HG03103 (cell line): Measurements from ENCODE around the gene CELSR3.
A peak's percentile ranks its signal among the peaks of the same experiment; 100 is the strongest.

Experiments
- ATAC-seq: cut with Tn5 transposase; IDR thresholded peaks from one replicate; pipeline ENCODE4 v1.9.1; 2021; ENCODE audit warnings: low read depth; ENCODE audit not compliant: unreplicated experiment

Gene CELSR3

DNA sequence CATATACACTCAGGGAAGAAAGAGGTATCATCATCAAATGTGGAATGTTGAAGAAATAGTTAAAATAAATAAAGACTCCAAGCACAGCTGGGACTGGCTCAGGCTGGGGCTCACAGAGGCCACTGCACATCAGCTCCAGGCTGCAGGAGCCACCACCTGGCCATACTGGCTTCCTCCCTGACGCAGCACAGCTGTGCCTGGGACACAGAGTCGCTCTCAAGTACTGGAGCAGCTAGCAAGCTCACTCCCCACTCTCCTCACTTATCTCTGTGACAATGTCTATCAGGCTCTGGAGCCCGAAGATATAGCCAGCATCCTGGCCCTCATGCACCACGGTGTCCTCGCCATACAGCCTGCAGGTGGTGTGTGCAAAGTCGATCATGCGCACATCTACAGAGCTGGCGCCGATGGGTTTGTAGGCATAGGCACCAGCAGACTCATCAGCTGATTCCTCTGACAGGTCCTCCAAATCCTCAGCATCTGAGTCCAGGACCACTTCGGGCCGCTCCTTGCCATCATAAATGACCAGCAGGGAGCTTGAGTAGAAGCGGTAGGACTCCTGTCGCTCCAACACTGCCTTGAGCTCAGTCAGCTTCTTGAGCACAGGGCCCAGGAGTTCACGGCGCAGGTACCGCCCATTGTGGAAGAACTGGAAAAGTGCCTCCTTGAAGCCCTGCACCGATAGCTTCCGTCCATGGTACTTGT is 25.5 kb upstream of the CELSR3 start:
- no peak for ATAC-seq

DNA sequence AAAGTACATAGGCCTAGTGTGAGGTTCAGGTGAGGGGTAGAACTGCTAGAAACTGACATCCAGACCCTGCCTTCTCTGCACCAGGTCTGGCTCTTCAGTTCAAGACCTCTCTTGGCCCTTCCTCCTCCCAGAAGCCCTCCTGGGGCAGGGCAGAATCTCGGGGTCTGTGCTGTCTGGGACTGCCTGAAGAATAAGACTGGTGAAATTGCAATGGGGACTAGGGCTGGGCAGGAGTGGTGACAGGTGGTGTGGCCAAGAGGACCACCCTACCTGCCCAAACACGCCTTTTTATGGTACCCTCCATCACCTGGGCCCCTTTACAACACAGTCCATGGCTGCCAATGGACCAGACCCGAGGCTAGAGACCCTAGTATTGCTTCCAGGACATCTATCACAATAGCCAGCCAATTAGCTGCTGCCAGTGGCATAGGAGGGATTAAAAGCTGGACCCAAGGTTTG is 24.6 kb upstream of the CELSR3 start:
- ATAC-seq: no peak

DNA sequence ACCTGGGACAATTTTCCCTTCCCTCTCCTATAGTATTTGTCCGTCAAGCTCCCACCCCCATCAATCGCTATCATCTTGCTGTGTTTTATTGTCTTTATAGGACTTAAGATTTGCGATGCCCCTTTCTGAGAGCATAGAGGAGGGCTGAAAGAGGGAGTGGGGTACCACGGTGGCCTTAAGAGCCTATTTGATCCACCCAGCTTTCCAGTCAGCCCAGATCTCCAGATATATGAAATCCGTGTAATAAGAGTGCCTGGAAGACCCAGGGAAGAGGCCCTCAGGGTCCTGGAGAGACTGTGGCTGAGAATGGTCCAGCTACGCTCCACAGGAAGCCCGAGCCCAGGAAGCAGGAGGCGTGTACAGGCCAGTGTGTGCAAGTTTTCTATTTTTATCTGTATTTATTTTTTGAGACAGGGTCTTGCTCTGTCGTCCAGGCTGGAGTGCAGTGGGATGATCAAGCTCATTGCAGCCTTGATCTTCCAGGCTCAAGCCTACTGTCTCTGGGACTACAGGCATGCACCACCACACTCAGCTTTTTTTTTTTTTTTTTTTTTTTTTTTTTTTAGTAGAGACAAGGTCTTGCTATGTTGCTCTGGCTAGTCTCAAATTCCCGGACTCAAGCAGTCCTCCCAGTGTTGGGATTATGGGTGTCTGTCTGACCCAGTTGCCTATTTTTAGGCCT is 24.0 kb upstream of the CELSR3 start:
- ATAC-seq: no peak

DNA sequence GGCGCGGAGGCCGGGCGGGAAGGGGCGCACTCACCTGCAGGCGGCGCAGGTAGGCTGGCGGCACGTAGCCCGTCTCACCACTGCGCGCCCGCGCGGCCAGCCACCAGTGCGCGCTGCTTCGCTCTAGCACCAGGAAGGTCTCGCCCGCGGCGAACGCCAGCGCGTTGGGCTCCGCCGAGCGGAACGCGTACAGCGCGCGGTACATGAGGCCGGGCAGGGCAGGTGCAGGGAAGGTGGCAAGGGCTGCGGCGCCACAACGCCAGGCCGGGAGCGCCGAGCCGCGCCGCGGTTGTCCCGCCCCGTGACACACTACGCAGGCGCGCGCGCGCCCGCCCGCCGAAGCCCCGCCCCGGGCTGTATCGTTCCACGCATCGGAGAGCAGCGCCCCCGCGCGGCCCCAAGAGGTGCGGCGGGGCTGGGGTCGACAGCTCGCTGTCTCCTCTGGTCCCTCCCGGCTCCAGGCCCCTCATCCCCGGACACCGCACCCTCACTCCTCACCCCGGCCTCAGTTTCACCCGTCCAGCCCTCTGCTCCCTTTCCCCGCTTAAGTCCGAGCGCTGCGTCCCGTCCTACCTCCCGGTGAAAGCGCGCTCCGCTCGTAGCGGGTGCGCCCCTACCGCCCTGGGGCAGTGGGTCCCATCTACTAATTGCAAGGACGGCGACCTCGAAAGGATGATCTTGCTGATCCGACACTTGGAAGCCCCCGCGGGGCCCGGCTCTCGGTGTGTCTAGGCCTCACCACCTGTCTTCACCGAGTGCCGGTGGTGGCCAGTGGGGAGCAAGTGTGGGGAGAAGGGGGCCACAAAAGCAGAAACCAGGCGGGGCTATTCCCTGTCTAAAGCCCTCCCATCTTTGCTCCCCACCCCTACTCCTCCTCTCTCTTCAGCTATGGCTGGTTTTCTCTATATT is 23.2 kb upstream of the CELSR3 start, which contains the start of gene NCKIPSD:
Gene NCKIPSD (minus strand): TSS at position 313 of the 909 bp plus-strand sequence. CDS start 108 bp downstream, at position 205.
- peak; percentile 70 for ATAC-seq

DNA sequence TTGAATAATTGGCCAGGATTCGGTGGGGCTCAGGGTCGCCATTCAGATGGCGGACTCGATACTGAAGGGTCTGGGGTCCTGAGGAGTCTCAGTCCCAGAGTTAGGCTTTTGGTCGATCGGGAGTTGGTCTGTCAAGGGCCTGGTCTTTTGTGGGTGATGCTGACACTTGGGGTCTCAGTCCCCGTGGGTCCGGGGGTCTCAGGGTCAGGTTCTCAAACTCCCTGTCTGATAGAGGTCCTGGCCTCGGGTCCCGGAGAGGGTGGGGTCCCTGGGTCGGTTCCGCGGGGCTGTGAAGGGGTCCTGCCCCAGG is 22.6 kb upstream of the CELSR3 start:
- ATAC-seq: no peak

DNA sequence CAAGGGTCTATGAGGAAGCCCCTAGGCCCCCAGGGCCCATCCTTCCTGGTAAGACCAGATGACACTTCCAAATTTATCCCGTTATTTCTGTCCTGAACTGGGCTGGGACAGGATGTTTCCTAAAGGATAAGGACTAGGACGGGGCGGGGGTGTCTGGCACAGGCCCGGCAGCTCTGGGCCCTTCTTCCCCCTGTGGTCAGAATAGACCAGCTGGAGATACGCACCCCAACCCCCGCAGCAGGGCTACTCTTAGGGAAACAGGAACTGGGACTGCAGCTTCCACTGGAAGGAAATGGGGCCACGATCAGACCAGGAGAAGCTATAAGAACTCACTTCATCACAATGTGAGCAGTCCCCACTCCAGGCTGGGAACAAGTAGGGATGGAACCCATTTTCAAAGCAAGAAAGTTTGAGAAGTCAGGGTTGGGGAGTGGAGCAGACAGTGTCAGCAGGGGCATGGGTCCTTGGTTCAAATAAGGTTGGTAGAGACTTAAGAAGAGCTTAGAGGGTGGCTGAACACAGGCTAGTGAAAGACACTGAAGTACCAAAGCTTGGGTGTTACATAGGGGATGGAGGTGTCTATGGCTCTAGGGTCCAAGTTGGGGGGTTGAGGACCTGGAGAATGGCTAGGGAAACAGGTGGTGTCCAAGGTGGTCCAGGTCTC is 21.9 kb upstream of the CELSR3 start:
- no peak for ATAC-seq

DNA sequence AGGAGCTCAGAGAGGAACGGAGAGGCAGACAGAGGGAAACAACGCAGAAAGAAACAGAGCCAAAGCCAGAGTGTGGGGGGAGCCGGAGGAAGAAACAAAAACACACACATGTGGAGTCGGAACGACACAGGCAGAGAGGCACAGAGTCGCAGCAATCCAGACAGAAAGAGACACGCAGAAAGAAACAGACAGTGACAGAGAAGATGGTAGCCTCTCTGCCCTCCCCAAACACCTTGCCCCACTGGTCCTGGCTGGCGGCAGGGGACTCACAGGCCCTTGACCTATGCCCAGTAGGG is 21.3 kb upstream of the CELSR3 start:
- ATAC-seq: no peak

DNA sequence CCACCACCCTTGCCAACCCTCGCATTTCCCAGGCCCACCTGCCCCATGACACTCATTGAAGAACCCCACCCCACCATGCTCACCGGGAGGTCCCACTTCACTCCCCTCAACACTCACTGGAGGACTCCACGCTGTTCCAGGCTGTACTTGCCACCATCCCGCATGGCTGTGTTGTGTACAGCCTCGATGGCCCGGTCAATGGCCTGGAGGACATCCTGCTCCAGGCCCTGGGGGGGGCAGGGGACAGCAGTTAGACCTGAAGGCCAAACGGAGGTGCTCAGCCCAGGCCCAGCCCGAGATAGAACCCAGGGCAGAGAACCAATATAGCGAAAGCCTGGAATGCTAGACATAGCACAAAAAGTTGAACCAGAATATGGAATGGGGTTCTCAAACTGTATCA is 20.1 kb upstream of the CELSR3 start:
- ATAC-seq: no peak

DNA sequence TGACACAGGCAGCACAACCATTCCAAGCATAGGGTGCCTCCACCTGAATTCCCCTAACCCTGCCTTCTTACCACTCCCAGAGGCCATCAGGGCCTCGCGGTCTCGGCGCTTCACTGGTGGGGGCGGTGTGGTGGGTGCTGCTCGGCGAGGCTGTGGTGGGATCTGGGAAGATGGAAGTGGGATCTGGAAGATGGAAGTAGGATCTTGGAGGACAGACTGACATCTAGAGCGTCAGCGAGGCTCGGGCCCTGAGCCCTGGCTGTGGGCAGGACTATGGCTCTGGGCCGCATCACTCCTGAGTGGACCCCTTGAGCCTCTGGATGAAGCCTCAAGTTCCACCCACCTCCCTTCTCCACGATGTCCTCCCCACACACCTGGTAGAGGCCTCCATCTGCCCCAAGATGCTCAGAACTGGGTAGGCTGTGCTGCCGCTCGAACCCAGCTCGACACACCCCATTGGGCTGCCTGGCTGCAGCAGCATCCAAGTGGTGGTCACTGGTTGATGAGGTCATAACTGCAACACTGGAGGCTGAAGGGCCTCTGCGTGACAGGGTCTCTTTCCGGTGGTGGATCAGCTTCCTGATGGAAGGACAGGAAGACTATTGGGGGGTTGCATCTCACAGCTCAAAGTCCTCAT is 19.4 kb upstream of the CELSR3 start:
- no peak for ATAC-seq

DNA sequence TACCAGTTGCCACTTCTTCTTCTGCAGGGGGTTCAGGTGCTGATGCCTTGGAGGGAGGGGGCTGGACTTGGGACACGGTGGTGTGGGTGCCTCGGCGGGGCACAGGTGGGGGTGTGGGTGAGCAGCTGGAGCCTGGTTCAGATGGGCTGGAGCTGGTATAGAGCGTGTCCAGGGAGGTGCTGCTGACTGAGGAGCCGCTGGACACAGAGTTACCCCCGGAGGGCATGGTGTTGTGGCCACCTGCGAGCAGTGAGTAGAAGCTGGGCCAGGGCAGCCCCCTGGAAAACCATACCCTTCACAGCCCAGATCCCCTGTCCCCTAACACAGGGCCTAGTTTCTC is 18.8 kb upstream of the CELSR3 start:
- no peak for ATAC-seq

DNA sequence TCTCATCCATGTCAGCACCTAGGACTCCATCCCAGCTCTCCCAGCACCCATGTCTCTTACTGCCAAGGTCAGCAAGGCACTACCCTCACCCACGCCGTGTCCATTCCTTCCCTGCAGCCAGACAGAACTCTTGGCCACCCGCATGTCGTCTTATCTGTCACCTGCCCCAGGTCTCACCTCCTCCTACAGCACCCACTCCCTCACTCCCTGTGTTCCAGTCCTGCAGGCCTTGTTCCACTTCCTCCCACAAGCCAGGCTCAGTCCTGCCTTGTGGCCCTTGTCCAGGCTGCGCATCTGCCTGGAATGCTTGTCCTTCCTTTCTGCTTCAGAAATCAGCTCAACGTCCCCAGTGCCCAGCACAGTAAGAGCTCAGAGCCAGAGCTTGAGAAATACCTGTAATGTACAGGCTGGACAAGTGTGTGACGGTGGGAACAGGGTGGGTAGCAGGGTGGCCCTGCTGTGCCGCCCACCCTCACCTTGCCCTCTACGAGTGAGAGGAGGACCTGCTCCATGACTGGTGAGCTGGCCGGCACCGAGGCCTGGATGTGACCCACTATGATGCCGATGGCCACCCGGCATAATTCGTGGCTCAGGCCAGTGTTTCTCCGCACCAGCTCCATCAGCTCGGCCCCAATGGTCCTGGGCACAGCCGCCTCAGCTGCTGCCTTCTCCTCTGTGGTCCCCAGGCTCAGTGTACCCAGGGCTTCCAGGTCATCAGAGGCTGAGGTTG is 18.3 kb upstream of the CELSR3 start:
- no peak for ATAC-seq

DNA sequence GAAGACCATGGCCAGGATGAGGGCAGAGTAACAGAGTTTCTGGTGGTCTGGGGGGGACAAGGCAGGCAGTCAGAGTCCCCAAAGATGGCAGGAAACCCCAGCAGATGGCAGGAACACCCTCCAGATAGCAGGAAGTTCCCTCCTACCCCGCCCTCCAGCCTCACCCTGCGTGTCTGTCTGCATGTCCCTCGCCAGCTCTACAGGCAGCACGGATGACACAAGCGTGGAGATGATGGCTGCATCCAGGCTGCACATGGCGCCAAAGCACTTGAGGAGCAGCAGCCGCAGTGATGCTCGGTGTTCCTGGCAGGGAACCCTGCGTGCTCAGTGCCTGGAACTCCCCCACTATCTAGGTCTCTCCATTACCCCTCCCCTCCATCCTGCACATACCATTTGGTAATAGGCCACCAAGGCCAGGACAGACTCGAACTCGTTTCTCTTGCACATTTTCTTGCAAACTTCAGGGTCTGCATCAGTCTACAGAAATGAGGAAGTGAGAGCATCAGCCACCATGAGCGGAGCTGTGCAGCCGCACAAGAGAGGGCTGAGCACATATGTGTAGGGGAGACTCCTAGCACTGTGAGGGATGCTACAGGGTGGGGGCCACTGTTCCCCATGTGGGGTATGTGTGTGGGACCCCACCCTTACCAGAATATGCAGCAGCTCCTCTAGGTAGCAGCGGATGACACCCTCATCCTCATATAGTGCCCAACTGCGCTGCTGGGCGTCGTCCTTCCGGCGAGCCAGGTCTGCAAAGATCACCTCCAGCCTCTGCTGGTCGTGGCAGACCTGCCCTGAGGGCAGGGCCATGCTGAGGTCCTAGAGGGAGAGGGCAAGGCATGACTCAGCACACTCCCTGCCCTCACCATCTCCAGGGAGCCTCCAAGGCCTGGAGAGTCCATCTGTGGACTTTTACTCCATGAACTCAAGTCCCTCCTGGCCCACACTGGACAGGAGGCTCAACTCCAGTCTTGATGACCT is 17.0 kb upstream of the CELSR3 start:
- no peak for ATAC-seq

DNA sequence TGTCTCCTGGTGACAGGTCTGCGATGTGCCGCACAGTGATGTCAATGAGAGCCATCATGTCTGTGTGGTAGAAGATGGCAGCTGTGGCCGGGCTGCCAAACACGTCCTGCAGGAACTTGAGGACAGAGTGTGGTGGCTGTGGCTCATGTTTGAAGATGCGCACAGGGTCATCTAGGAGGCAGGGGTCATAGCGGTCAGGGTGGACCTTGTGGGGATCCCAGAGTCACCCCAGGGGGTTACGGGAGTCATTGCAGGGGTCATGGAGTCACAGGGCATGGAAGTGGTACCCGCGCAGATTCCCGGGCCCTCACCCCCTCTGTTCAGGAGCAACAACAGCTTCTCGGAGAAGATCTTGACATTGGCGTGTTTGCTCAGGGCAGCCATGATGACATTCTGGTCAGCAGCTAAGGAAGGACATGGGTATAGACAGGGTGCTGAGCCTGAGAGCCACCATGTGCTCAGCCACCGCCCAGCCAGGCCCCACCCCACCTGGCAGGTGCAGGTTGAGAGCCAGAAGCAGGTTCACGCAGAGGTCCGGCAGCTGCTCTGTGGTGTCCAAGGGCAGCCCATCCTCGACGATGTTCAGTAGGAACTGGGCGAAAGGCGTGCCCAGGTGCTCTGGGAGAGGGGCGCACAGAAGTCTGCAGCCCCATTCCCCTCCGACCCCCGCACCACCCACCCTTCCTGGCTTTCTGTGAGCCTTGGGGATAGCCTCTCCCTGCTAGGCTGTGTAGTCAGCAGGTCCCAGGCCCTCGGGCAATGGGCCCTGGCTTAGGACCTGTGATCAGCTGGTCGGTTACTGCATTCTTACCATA is 16.1 kb upstream of the CELSR3 start:
- no peak for ATAC-seq

DNA sequence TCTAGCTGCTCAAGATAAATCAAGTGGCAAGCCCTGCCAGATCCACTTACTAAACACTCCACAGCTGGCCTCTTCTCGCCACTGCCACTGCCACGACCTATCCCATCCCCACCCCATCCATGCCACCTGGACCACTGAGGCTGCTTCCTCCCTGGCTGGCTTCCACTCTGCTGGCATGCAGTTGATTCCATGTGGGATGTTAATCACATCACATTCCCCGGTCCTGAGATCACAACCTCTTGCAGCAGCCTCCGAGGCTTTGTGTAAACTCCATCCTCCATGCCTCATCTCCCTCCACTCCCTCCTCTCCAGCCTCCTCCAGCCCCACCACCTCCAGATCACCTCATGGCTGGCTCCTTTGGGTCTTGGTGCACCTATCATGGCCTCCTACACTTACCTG is 15.4 kb upstream of the CELSR3 start:
- no peak for ATAC-seq

DNA sequence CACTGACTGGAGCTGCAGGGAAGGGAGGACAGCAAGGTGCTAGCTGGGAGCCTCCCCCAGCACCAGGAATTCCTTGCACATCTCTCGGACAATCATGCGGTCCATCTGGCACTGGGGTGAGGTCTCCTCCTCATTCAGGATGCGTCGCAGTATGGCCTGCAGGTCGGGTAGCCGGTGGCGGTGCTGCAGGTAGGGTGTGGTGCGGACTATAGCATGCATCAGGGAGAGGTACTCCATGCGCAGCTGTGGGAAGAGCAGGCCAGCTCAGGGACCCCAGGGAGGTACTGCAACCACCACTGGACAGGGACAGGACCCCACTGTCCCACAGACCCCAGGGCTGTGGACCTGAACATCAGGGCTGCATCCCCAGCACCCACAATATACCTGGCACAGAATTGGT is 11.8 kb upstream of the CELSR3 start:
- ATAC-seq: no peak

DNA sequence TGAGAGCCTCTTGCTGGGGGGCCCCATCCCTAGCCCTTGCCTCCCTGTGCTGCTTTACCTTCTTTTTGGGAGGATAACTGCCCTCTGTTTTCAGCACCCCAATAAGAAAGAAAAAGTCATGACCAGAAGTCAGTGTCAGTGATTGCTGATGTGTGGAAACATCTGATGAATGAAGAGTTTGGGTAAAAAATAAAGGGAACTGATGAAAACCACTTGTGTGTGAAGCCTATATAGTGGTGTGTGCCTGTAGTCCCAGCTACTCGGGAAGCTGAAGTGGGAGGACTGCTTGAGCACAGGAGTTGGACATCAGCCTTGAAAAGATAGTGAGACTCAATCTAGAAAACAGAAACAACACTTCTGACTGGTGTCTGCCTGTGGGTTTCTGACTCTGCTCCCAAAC is 9.8 kb upstream of the CELSR3 start:
- no peak for ATAC-seq

DNA sequence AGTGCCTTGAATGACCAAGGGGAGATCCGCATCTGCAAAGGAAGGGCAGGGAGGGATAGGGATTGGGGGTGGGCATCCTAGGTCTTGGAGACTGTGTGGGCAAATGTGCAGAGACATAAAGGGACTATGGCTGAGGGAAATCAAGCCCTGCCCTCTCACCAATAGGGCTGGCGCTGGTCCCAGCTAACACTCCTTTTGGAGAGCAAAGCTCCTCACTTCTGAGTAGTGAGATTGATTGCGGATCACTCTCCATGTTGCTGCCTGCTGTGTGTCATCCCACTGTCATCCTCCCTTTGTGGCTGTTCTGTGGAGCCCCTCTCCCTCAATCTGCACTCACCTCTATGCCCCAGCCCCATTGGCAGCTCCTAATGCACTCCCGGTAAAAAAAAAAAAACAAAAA is 2.2 kb upstream of the CELSR3 start:
- ATAC-seq: no peak

DNA sequence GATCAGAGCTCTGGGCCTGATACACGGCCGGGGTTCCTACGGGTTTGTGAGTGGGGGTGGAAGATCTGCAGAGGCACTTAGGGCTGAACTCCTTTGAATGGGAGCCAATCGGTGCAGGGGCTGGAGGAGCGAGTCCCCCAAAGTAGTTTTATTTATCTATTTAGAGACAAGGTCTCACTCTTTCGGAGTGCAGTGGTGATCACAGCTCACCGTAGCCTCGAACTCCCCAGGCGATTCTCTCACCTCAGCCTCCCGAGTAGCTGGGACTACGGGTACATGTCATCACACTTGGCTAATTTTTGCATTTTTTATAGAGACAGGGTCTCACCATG is 1.6 kb upstream of the CELSR3 start:
- ATAC-seq: no peak
